Endothelial cell of umbilical vein (primary cell): ENCODE results near the gene SLC44A5. TPM values are rescaled to one million over a fixed set of nuclear protein-coding genes. Genes with fewer than 3 reads are reported as not detected.
A peak's percentile ranks its signal among the peaks of the same experiment; 100 is the strongest.

Experiments
- BruUV-seq: library from RNA; stranded (reverse); fragments of 400-500 nt; replicated peaks from 2 replicates; lab custom pipeline; 2021; lab: Mats Ljungman, UMichigan
- CTCF ChIA-PET: fragments of 300-600, 350-600 bp; sonication (Branson Sonifier 250); formaldehyde crosslinking; loops from one replicate; lab custom pipeline; 2021; ENCODE audit warnings: antibody characterized with exemption, inconsistent platforms; lab: Charles Lee
- POLR2A ChIA-PET: fragments of 300-600, 350-600 bp; sonication (Branson Sonifier 250); formaldehyde crosslinking; loops from one replicate; lab custom pipeline; 2021; ENCODE audit warnings: antibody characterized with exemption, inconsistent platforms; lab: Charles Lee
- DNase-seq: peaks from one replicate; pipeline ENCODE4 v3.0.0-alpha.2; 2011; ENCODE audit warnings: low read depth, low spot score
- FAIRE-seq: peaks from 2 replicates; lab custom pipeline; 2011; peaks lifted over from hg19 to GRCh38; lab: Jason Lieb, UNC
- H2AFZ ChIP-seq: 2 replicates; pipeline ENCODE4 v1.6.0; 2012; ENCODE audit warnings: low read depth, low read length, control low read depth, inconsistent platforms
- H3K27ac ChIP-seq: 2 replicates; pipeline ENCODE4 v1.5.1; 2011; ENCODE audit warnings: low read depth, mild to moderate bottlenecking, control low read depth, low read length, moderate library complexity; ENCODE audit not compliant: insufficient read depth
- H3K27me3 ChIP-seq, 2 experiments: 2 replicates each; pipeline versions ENCODE4 v1.6.0 to v1.6.1; 2011; ENCODE audit warnings: low read length in 2 of 2, mixed read lengths in 1 of 2; ENCODE audit not compliant: control insufficient read depth in 2 of 2, insufficient read depth in 2 of 2
- H3K36me3 ChIP-seq, 2 experiments: 2 replicates in 1 of 2; 3 replicates in 1 of 2; pipeline ENCODE4 v1.5.1; 2011; ENCODE audit warnings: low read length in 2 of 2, mild to moderate bottlenecking in 1 of 2, moderate library complexity in 1 of 2; ENCODE audit not compliant: control insufficient read depth in 2 of 2, insufficient read depth in 2 of 2; ENCODE audit errors: extremely low read depth in 1 of 2
- H3K4me1 ChIP-seq: 3 replicates; pipeline ENCODE4 v1.5.1; 2011; ENCODE audit warnings: mild to moderate bottlenecking, low read length; ENCODE audit not compliant: control insufficient read depth, insufficient read depth; ENCODE audit errors: extremely low read depth
- H3K4me2 ChIP-seq: 2 replicates; pipeline ENCODE4 v1.6.1; 2011; ENCODE audit warnings: low read length, control low read depth, mixed read lengths; ENCODE audit not compliant: insufficient read depth
- H3K4me3 ChIP-seq, 3 experiments: fragments of 200-600 bp in 1 of 3; sonication (generic), shearing (Covaris generic) in 1 of 3; replicated peaks in 1 of 3; 2 replicates each; pipeline ENCODE4 v1.5.1; 2011 to 2016; ENCODE audit warnings: control low read depth in 3 of 3, low read length in 3 of 3, mild to moderate bottlenecking in 2 of 3, inconsistent platforms in 1 of 3, low read depth in 1 of 3, moderate library complexity in 1 of 3; ENCODE audit not compliant: insufficient read depth in 1 of 3
- H3K79me2 ChIP-seq: 2 replicates; pipeline ENCODE4 v1.6.0; 2012; ENCODE audit warnings: low read length, inconsistent platforms; ENCODE audit not compliant: control insufficient read depth, insufficient read depth
- H3K9ac ChIP-seq: replicated peaks from 2 replicates; pipeline ENCODE3; 2011; ENCODE audit warnings: low read length, control low read depth; ENCODE audit not compliant: insufficient read depth; ENCODE audit errors: extremely low read depth
- H3K9me1 ChIP-seq: replicated peaks from 3 replicates; pipeline ENCODE4 v1.6.0; 2011; ENCODE audit warnings: mild to moderate bottlenecking, low read length; ENCODE audit not compliant: control insufficient read depth, insufficient read depth; ENCODE audit errors: extremely low read depth
- H3K9me3 ChIP-seq: replicated peaks from 2 replicates; pipeline ENCODE4 v1.5.1; 2012; ENCODE audit warnings: low read length, inconsistent platforms; ENCODE audit not compliant: control insufficient read depth, insufficient read depth
- H4K20me1 ChIP-seq: replicated peaks from 2 replicates; pipeline ENCODE3; 2011; ENCODE audit warnings: mild to moderate bottlenecking, low read length; ENCODE audit not compliant: control insufficient read depth, insufficient read depth; ENCODE audit errors: extremely low read depth
- FOS ChIP-seq: IDR thresholded peaks from 2 replicates; pipeline ENCODE4 v1.6.1; 2011; ENCODE audit warnings: mild to moderate bottlenecking, low read length, moderate library complexity, borderline replicate concordance; ENCODE audit not compliant: insufficient read depth
- GATA2 ChIP-seq: IDR thresholded peaks from 2 replicates; pipeline ENCODE4 v1.7.0; 2011; ENCODE audit warnings: low read depth, mild to moderate bottlenecking, moderate library complexity, mixed read lengths, low read length; ENCODE audit not compliant: insufficient read length, insufficient read depth
- POLR2A ChIP-seq: IDR thresholded peaks from 2 replicates; pipeline ENCODE4 v1.6.1; 2012; ENCODE audit warnings: low read depth, mild to moderate bottlenecking, control low read depth, low read length
- POLR2AphosphoS5 ChIP-seq: IDR thresholded peaks from 2 replicates; pipeline ENCODE4 v1.6.1; 2012; ENCODE audit warnings: low read depth, mild to moderate bottlenecking, control low read depth, low read length, moderate library complexity; ENCODE audit not compliant: insufficient read depth
- dilution Hi-C: fragments of 300-500 bp; cut with MboI; formaldehyde crosslinking; loops from one replicate; pipeline ENCODE4 v1.15.0; 2019; ENCODE audit warnings: low sequenced_read_pairs; ENCODE audit not compliant: extremely low pct_ligation_motif_present
- intact Hi-C: fragments of 100-400 bp; cut with micrococcal nuclease; formaldehyde crosslinking; loops from one replicate; pipeline ENCODE4 v1.10.0; 2022
- polyA plus RNA-seq, 4 experiments: library from polyadenylated mRNA; depleted of rRNA in 3 of 4; stranded (reverse) in 3 of 4; unstranded in 1 of 4; fragments of >200 nt; gene quantifications; 2 replicates each; pipeline versions ENCODE4 v1.2.1 to v1.2.3, GENCODE V29; 2011 to 2012; ENCODE audit warnings: missing spikeins in 1 of 4
- total RNA-seq: library from RNA; stranded (reverse); gene quantifications from 2 replicates; pipeline ENCODE4 v1.2.3, GENCODE V29; 2021
- TF ChIP-seq, protein P1 (sequence below): IDR thresholded peaks from 2 replicates; pipeline ENCODE4 v1.6.1; 2011; ENCODE audit not compliant: insufficient read depth, insufficient read length

Gene SLC44A5
- total and polyA plus RNA-seq, 2 donors (not counting 3 experiments of a cell fraction or from before 2014, with no cell fraction given), result 1.6 to 3.2 TPM

GRCh38 chr1:75529488-75529887 is 81.4 kb downstream of the SLC44A5 start:
- Histone ChIP-seq H3K4me2 (peak overlapping the region; percentile 29), H3K4me1 (peaks cover 29% of the 10 kb centered on the region), H3K27me3 (no peaks in the 10 kb centered on the region), H3K79me2 (no peaks in the 10 kb centered on the region), H3K27ac (no peak overlapping the region), H3K9me3 (no peaks in the 10 kb centered on the region), H3K36me3 (no peaks in the 10 kb centered on the region), H3K9ac (no peak overlapping the region), H2AFZ (no peak overlapping the region), H3K9me1 (no peaks in the 10 kb centered on the region), H4K20me1 (no peaks in the 10 kb centered on the region), H3K4me3 (no peak overlapping the region)
- ChIA-PET POLR2A (no interaction called here), CTCF (no interaction called here)
- dilution Hi-C loops, result no loop called here
- peak; percentile 65 for TF ChIP-seq GATA2
- peak; percentile 59 for TF ChIP-seq FOS
- TF ChIP-seq POLR2AphosphoS5, result no peak
- no TSS peak for BruUV-seq
- intact Hi-C loops, result loop anchor here (2.0 kb wide), 1 partner anchor 47 kb away; no protein-coding TSS in a partner anchor
- peak; percentile 40 for DNase-seq
- peak; percentile 26 for FAIRE-seq

DNA sequence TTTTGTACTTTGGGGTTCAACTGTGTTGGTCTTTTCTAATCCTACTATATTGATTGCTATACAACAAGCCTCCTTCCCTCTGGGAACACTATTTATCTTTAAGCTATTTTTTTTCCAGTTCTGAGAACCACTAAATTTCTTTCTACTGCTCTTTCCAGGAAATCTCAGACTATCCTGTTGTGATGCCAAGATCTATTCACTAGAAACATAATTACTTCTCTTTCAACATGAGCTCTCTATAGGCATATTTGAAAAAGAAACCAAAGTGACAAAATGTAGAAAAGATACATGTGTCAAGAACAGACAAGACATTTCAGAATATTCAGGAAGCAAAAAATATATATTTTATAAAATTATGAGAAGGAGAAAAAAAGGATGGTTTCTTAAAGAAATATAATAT is 82.9 kb downstream of the SLC44A5 start:
- Histone ChIP-seq H3K9me3 (no peaks in the 10 kb centered on the region), H3K4me2 (no peak overlapping the region), H3K4me1 (peaks cover 18% of the 10 kb centered on the region), H3K27ac (no peak overlapping the region), H3K27me3 (no peaks in the 10 kb centered on the region), H3K4me3 (no peak overlapping the region), H3K36me3 (no peaks in the 10 kb centered on the region), H3K9ac (no peak overlapping the region), H4K20me1 (no peaks in the 10 kb centered on the region), H2AFZ (no peak overlapping the region), H3K9me1 (no peaks in the 10 kb centered on the region), H3K79me2 (no peaks in the 10 kb centered on the region)
- no TSS peak for BruUV-seq
- FAIRE-seq, result no peak
- no peak for DNase-seq
- TF ChIP-seq POLR2A (no peak), FOS (no peak)
- TF ChIP-seq, protein P1, sequence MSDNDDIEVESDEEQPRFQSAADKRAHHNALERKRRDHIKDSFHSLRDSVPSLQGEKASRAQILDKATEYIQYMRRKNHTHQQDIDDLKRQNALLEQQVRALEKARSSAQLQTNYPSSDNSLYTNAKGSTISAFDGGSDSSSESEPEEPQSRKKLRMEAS, result no peak
- intact Hi-C loops, result loop anchor here (2.0 kb wide), 1 partner anchor 45 kb away; no protein-coding TSS in a partner anchor
- ChIA-PET POLR2A (no interaction called here), CTCF (interaction anchor here (1.4 kb wide), 1 partner anchor 55 kb away, joined by 4 read pairs; no protein-coding TSS in a partner anchor)
- dilution Hi-C loops, result no loop called here
